DOHH2 (cell line): Measurements from ENCODE around the gene MAP3K20.
A peak's percentile ranks its signal among the peaks of the same experiment; 100 is the strongest.

Source experiments
- H3F3A ChIP-seq: fragments of 200-600 bp; sonication (generic), shearing (Covaris generic); 2 replicates; pipeline ENCODE4 v1.6.0; 2016; ENCODE audit warnings: antibody characterized with exemption, mild to moderate bottlenecking; ENCODE audit not compliant: control insufficient read depth, insufficient read depth
- H3K27ac ChIP-seq: fragments of 200-600 bp; sonication (generic); 2 replicates; pipeline ENCODE4 v1.5.1; 2014; ENCODE audit warnings: low read depth, mild to moderate bottlenecking, low read length, moderate library complexity
- H3K27me3 ChIP-seq: fragments of 200-600 bp; sonication (generic); 2 replicates; pipeline ENCODE4 v1.6.1; 2014; ENCODE audit warnings: mild to moderate bottlenecking, low read length, mixed read lengths; ENCODE audit not compliant: control insufficient read depth
- H3K36me3 ChIP-seq: fragments of 200-600 bp; sonication (generic); 2 replicates; pipeline ENCODE4 v1.6.1; 2014; ENCODE audit warnings: mild to moderate bottlenecking, low read length, moderate library complexity, mixed read lengths; ENCODE audit not compliant: control insufficient read depth
- H3K4me1 ChIP-seq: fragments of 200-600 bp; sonication (generic); 2 replicates; pipeline ENCODE4 v1.6.1; 2014; ENCODE audit warnings: mild to moderate bottlenecking, low read length, mixed read lengths; ENCODE audit not compliant: control insufficient read depth
- H3K4me2 ChIP-seq: fragments of 200-600 bp; sonication (generic); 2 replicates; pipeline ENCODE4 v1.6.0; 2014; ENCODE audit warnings: mild to moderate bottlenecking, low read length, moderate library complexity
- H3K4me3 ChIP-seq: fragments of 200-600 bp; sonication (generic); 2 replicates; pipeline ENCODE4 v1.5.1; 2014; ENCODE audit warnings: mild to moderate bottlenecking, low read length, mixed read lengths
- H3K79me2 ChIP-seq: fragments of 200-600 bp; sonication (generic); 2 replicates; pipeline ENCODE4 v1.6.1; 2014; ENCODE audit warnings: mild to moderate bottlenecking, low read length, mixed read lengths; ENCODE audit not compliant: control insufficient read depth
- H3K9me2 ChIP-seq: fragments of 200-600 bp; sonication (generic); replicated peaks from 2 replicates; pipeline ENCODE4 v1.6.1; 2014; ENCODE audit warnings: mild to moderate bottlenecking, low read length, mixed read lengths; ENCODE audit not compliant: control insufficient read depth
- H3K9me3 ChIP-seq: fragments of 200-600 bp; sonication (generic); 2 replicates; pipeline ENCODE4 v1.6.1; 2014; ENCODE audit warnings: antibody characterized with exemption, low read length, mixed read lengths; ENCODE audit not compliant: control insufficient read depth, insufficient read depth
- H4K20me1 ChIP-seq: fragments of 200-600 bp; sonication (generic); 2 replicates; pipeline ENCODE4 v1.6.0; 2014; ENCODE audit warnings: low read depth, mild to moderate bottlenecking, antibody characterized with exemption, low read length, moderate library complexity; ENCODE audit not compliant: control insufficient read depth, insufficient read depth
- EZH2phosphoT487 ChIP-seq: fragments of 200-600 bp; sonication (generic); IDR thresholded peaks from 2 replicates; pipeline ENCODE4 v1.6.1; 2017; ENCODE audit warnings: borderline replicate concordance, mild to moderate bottlenecking, antibody characterized with exemption, low read length, moderate library complexity, mixed read lengths
- TF ChIP-seq, protein P1 (sequence below): fragments of 200-600 bp; sonication (generic); IDR thresholded peaks from one replicate; pipeline ENCODE4 v1.5.1; 2014; ENCODE audit warnings: antibody characterized with exemption, mild to moderate bottlenecking, low read depth, low read length; ENCODE audit not compliant: poor library complexity, severe bottlenecking

The MAP3K20 gene

DNA sequence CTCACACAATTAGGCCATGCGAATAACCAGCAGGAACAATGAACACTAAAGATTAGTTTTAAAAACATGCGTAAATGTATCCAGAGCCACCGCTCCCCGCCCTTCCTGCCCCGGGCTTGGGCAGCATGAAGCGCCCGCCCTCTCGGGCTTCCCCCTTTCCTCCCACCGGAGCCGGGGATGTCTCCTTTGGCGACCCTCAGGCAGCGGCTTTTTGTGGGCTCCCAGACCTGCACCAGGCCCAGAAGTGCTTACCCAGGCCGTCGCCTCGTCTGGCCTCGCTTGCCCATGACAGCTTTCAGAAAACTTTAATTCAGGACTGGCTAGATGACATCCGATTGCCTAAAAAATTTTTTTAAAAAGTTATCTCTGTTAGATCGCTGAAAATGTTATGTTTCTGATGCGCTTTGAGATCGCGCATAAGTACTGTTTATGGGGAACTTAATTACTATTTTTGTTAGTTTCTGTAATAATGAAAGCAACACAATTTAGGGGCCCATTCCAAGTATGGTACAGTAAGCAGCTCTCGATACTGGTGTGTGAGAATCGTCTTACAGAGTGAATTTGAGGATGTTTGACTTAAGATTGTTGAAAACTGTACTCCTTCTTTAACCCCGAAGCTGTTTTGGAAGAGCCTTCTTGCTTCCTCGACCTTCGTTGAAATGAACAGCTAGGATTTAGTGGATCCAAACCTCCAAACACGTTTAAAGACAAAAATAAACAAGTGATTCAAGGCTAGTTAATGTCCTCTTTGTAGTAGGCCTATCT, 1.1 kb downstream of the MAP3K20 start:
- Histone ChIP-seq H3K27ac (peak overlapping the region; percentile 72), H3F3A (0 out of 2 replicates have a peak, but pooled peaks cover 4% of the 10 kb centered on the region), H3K9me3 (no peaks in the 10 kb centered on the region), H3K4me3 (peak overlapping the region; percentile 84), H4K20me1 (no peaks in the 10 kb centered on the region), H3K9me2 (no peaks in the 10 kb centered on the region; the same call in 1 of the 2 replicates), H3K4me2 (peak overlapping the region; percentile 93), H3K79me2 (peaks cover 61% of the 10 kb centered on the region), H3K27me3 (no peaks in the 10 kb centered on the region), H3K4me1 (peaks cover 35% of the 10 kb centered on the region), H3K36me3 (peaks cover 17% of the 10 kb centered on the region)
- TF ChIP-seq, protein P1, sequence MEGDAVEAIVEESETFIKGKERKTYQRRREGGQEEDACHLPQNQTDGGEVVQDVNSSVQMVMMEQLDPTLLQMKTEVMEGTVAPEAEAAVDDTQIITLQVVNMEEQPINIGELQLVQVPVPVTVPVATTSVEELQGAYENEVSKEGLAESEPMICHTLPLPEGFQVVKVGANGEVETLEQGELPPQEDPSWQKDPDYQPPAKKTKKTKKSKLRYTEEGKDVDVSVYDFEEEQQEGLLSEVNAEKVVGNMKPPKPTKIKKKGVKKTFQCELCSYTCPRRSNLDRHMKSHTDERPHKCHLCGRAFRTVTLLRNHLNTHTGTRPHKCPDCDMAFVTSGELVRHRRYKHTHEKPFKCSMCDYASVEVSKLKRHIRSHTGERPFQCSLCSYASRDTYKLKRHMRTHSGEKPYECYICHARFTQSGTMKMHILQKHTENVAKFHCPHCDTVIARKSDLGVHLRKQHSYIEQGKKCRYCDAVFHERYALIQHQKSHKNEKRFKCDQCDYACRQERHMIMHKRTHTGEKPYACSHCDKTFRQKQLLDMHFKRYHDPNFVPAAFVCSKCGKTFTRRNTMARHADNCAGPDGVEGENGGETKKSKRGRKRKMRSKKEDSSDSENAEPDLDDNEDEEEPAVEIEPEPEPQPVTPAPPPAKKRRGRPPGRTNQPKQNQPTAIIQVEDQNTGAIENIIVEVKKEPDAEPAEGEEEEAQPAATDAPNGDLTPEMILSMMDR = no peak
- TF ChIP-seq EZH2phosphoT487 = no peak

DNA sequence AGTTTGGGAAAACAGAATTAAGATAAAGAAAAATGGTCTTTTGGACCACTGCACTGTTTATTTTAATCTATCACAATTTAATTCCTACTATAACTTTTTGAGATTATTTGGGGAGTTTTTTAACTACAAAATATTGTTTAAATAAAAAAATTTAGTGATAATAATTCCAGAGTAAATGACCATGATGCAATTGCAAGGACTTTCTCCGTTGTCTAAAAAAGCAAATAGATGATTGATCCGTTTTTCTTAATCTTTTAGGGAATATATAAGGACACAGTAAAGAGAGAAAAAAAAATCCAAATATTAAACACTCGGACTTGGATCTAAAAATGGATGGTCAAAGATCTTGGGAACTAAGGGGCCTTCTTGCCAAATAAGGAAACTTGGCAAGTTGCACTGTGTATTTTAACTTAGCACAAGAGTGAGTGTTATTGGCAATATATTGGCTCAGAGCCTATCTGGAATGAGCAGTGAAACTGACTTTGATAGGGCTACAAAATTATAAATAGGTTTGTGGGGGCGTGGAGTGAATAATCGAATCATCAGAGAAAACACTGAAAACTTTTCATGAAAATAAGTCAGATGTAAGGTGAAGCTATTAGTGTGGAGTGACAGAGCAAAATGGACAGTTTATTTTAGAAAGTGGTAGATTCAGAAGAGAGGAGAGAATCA, 2.0 kb downstream of the MAP3K20 start:
- H3F3A ChIP-seq = 0 out of 2 replicates have a peak, but pooled peaks cover 4% of the 10 kb centered on the region
- H3K36me3 ChIP-seq = peaks cover 20% of the 10 kb centered on the region
- H3K4me2 ChIP-seq = peak overlapping the region; percentile 93
- TF ChIP-seq EZH2phosphoT487 = no peak
- TF ChIP-seq, protein P1 = no peak
- H3K4me3 ChIP-seq = peak overlapping the region; percentile 84
- H3K4me1 ChIP-seq = peaks cover 39% of the 10 kb centered on the region
- H3K9me2 ChIP-seq = no peaks in the 10 kb centered on the region; the same call in 1 of the 2 replicates
- H3K9me3 ChIP-seq = no peaks in the 10 kb centered on the region
- H3K27ac ChIP-seq = no peak overlapping the region
- H3K27me3 ChIP-seq = no peaks in the 10 kb centered on the region
- peaks cover 70% of the 10 kb centered on the region for H3K79me2 ChIP-seq
- H4K20me1 ChIP-seq = no peaks in the 10 kb centered on the region

DNA sequence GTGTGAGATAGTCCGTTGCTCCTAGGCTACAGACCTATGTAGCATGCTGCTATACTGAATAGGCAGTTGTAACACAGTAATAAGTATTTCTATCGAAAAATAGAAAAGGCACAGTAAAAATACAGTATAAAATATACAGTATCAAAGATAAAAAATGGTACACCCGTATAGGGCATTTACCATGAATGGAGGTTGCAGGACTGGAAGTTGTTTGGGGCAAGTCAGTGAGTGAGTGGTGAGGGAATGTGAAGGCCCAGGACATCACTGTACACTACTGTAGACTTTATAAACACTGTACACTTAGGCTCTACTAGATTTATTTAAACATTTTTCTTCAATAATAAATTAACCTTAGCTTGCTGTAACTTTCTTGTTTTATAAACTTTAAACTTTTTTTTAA, 3.5 kb downstream of the MAP3K20 start:
- H3K4me1 ChIP-seq = peaks cover 43% of the 10 kb centered on the region
- H3K27ac ChIP-seq = no peak overlapping the region
- no peaks in the 10 kb centered on the region for H3K9me3 ChIP-seq
- H3K36me3 ChIP-seq = peaks cover 20% of the 10 kb centered on the region
- peaks cover 83% of the 10 kb centered on the region for H3K79me2 ChIP-seq
- H3K4me3 ChIP-seq = no peak overlapping the region
- H3K9me2 ChIP-seq = no peaks in the 10 kb centered on the region; the same call in 1 of the 2 replicates
- no peak for TF ChIP-seq EZH2phosphoT487
- TF ChIP-seq, protein P1 = no peak
- H3K4me2 ChIP-seq = no peak overlapping the region
- H3K27me3 ChIP-seq = no peaks in the 10 kb centered on the region
- no peaks in the 10 kb centered on the region for H4K20me1 ChIP-seq
- H3F3A ChIP-seq = 0 out of 2 replicates have a peak, but pooled peaks cover 4% of the 10 kb centered on the region
